H9 (cell line): ENCODE data around the gene ASCC1. TPM values are rescaled to one million over a fixed set of nuclear protein-coding genes. Genes with fewer than 3 reads are reported as not detected.

Experiments
- DNase-seq: peaks from one replicate; pipeline ENCODE4 v3.0.0-alpha.2; 2017
- H2AFZ ChIP-seq: one replicate; pipeline ENCODE4 v1.6.1; 2013; ENCODE audit warnings: mild to moderate bottlenecking, low read length, control low read depth, moderate library complexity
- H2AK5ac ChIP-seq: 2 replicates; pipeline ENCODE4 v1.6.1; 2013; ENCODE audit warnings: low read length, control low read depth, mixed read lengths; ENCODE audit not compliant: insufficient read length
- H2BK120ac ChIP-seq: one replicate; pipeline ENCODE4 v1.6.1; 2013; ENCODE audit warnings: low read depth, mild to moderate bottlenecking, low read length, control low read depth, inconsistent platforms; ENCODE audit not compliant: poor library complexity, severe bottlenecking
- H2BK12ac ChIP-seq: 2 replicates; pipeline ENCODE4 v1.6.1; 2013; ENCODE audit warnings: low read length, control low read depth, mixed read lengths, low read depth; ENCODE audit not compliant: insufficient read length
- H2BK15ac ChIP-seq: 2 replicates; pipeline ENCODE4 v1.6.1; 2013; ENCODE audit warnings: low read depth, low read length, control low read depth
- H2BK20ac ChIP-seq: one replicate; pipeline ENCODE4 v1.6.1; 2013; ENCODE audit warnings: low read depth, mild to moderate bottlenecking, low read length, control low read depth, inconsistent platforms; ENCODE audit not compliant: poor library complexity, severe bottlenecking
- H2BK5ac ChIP-seq: 2 replicates; pipeline ENCODE4 v1.6.1; 2013; ENCODE audit warnings: low read length, control low read depth, mixed read lengths; ENCODE audit not compliant: insufficient read length
- H3K14ac ChIP-seq: 2 replicates; pipeline ENCODE4 v1.6.1; 2013; ENCODE audit warnings: low read length, control low read depth; ENCODE audit not compliant: insufficient read depth
- H3K18ac ChIP-seq: 2 replicates; pipeline ENCODE4 v1.6.1; 2013; ENCODE audit warnings: low read depth, mild to moderate bottlenecking, mixed read lengths, low read length, control low read depth; ENCODE audit not compliant: insufficient read length
- H3K23ac ChIP-seq: 2 replicates; pipeline ENCODE4 v1.6.1; 2013; ENCODE audit warnings: low read length, control low read depth, mixed read lengths, low read depth; ENCODE audit not compliant: insufficient read length
- H3K23me2 ChIP-seq: 2 replicates; pipeline ENCODE4 v1.6.1; 2013; ENCODE audit warnings: low read depth, mild to moderate bottlenecking, mixed read lengths, low read length, control low read depth; ENCODE audit not compliant: insufficient read length, poor library complexity, severe bottlenecking
- H3K27ac ChIP-seq: 2 replicates; pipeline ENCODE4 v1.5.1; 2013; ENCODE audit warnings: low read length, control low read depth, mixed read lengths, low read depth; ENCODE audit not compliant: insufficient read length
- H3K27me3 ChIP-seq: 2 replicates; pipeline ENCODE4 v1.6.1; 2013; ENCODE audit warnings: low read length, control low read depth, inconsistent platforms; ENCODE audit not compliant: insufficient read depth
- H3K4ac ChIP-seq: 2 replicates; pipeline ENCODE4 v1.6.1; 2013; ENCODE audit warnings: low read depth, mild to moderate bottlenecking, control low read depth, inconsistent platforms, low read length, moderate library complexity
- H3K4me1 ChIP-seq: 2 replicates; pipeline ENCODE4 v1.6.1; 2013; ENCODE audit warnings: low read length, control low read depth, inconsistent platforms; ENCODE audit not compliant: insufficient read depth
- H3K4me2 ChIP-seq: 2 replicates; pipeline ENCODE4 v1.6.1; 2013; ENCODE audit warnings: low read length, control low read depth, mixed read lengths; ENCODE audit not compliant: insufficient read length, insufficient read depth
- H3K56ac ChIP-seq: 2 replicates; pipeline ENCODE4 v1.6.1; 2013; ENCODE audit warnings: low read depth, mild to moderate bottlenecking, mixed read lengths, low read length, control low read depth; ENCODE audit not compliant: insufficient read length
- H3K79me1 ChIP-seq: 2 replicates; pipeline ENCODE4 v1.6.1; 2013; ENCODE audit warnings: low read depth, mild to moderate bottlenecking, moderate library complexity, low read length, control low read depth, inconsistent platforms; ENCODE audit not compliant: insufficient read depth, poor library complexity, severe bottlenecking
- H3K79me2 ChIP-seq: 2 replicates; pipeline ENCODE4 v1.6.1; 2013; ENCODE audit warnings: low read length, control low read depth, inconsistent platforms; ENCODE audit not compliant: insufficient read depth
- H3K9ac ChIP-seq: 2 replicates; pipeline ENCODE4 v1.6.1; 2013; ENCODE audit warnings: low read length, control low read depth, mixed read lengths; ENCODE audit not compliant: insufficient read length; ENCODE audit errors: extremely low read depth
- H3K9me3 ChIP-seq: one replicate; pipeline ENCODE4 v1.6.1; 2013; ENCODE audit warnings: low read depth, low read length, inconsistent platforms; ENCODE audit not compliant: control insufficient read depth
- H3T11ph ChIP-seq: one replicate; pipeline ENCODE4 v1.6.1; 2013; ENCODE audit warnings: mild to moderate bottlenecking, low read length, control low read depth, inconsistent platforms
- H4K20me1 ChIP-seq: one replicate; pipeline ENCODE4 v1.6.1; 2013; ENCODE audit not compliant: control insufficient read depth, insufficient read length, insufficient read depth
- H4K5ac ChIP-seq: 2 replicates; pipeline ENCODE4 v1.6.1; 2013; ENCODE audit warnings: low read depth, mild to moderate bottlenecking, mixed read lengths, low read length, control low read depth; ENCODE audit not compliant: insufficient read length
- H4K8ac ChIP-seq: replicated peaks from 2 replicates; pipeline ENCODE4 v1.6.1; 2013; ENCODE audit warnings: low read length, control low read depth, mixed read lengths, low read depth; ENCODE audit not compliant: insufficient read length
- H4K91ac ChIP-seq: 2 replicates; pipeline ENCODE4 v1.6.1; 2013; ENCODE audit warnings: low read depth, mild to moderate bottlenecking, moderate library complexity, mixed read lengths, low read length, control low read depth; ENCODE audit not compliant: insufficient read length
- H3K27ac Mint-ChIP-seq, 3 experiments: 2 replicates in 2 of 3; 3 replicates in 1 of 3; pipeline ENCODE4 v1.8.0; 2020 to 2021; ENCODE audit warnings: mixed read lengths in 3 of 3, mild to moderate bottlenecking in 1 of 3, moderate library complexity in 1 of 3
- H3K27me3 Mint-ChIP-seq: 2 replicates; pipeline ENCODE4 v1.8.0; 2021; ENCODE audit warnings: low read depth, mild to moderate bottlenecking, moderate library complexity, mixed read lengths
- H3K36me3 Mint-ChIP-seq, 3 experiments: 2 replicates in 2 of 3; 3 replicates in 1 of 3; pipeline ENCODE4 v1.8.0; 2020 to 2021; ENCODE audit warnings: low read depth in 3 of 3, mixed read lengths in 3 of 3; ENCODE audit not compliant: insufficient read depth in 1 of 3
- H3K4me1 Mint-ChIP-seq, 2 experiments: 2 replicates each; pipeline ENCODE4 v1.8.0; 2020; ENCODE audit warnings: mixed read lengths in 2 of 2
- H3K4me3 Mint-ChIP-seq, 2 experiments: 2 replicates in 1 of 2; 3 replicates in 1 of 2; pipeline ENCODE4 v1.8.0; 2020 to 2021; ENCODE audit warnings: mild to moderate bottlenecking in 2 of 2, mixed read lengths in 2 of 2, moderate library complexity in 1 of 2
- H3K9me3 Mint-ChIP-seq, 2 experiments: 2 replicates in 1 of 2; 3 replicates in 1 of 2; pipeline ENCODE4 v1.8.0; 2020; ENCODE audit warnings: mild to moderate bottlenecking in 2 of 2, mixed read lengths in 2 of 2, moderate library complexity in 1 of 2
- WGBS: extraction: QIAGEN DNeasy Blood & Tissue Kit; methylation state at CpG from one replicate; pipeline ENCODE4 v1.1.7; 2013; ENCODE audit warnings: missing lambda C conversion rate, low lambda C conversion rate, mixed read lengths; ENCODE audit not compliant: insufficient read length; ENCODE audit errors: extremely low coverage; 5-methylcytosine and 5-hydroxymethylcytosine counted together
- long read RNA-seq: library from polyadenylated mRNA; unstranded; transcript quantifications from one replicate; pipeline ENCODE4 v2.0.0, GENCODE V29; 2020
- total RNA-seq: library from RNA; stranded (reverse); gene quantifications from 2 replicates; pipeline ENCODE4 v1.2.1, GENCODE V29; 2021
- TF ChIP-seq, protein P1 (sequence below): fragments of 200-600 bp; sonication (generic); conservative IDR thresholded peaks from 3 replicates; pipeline ENCODE4 v1.8.0; 2021; ENCODE audit warnings: antibody characterized with exemption, mild to moderate bottlenecking

Gene ASCC1
- total RNA-seq: 36.9 and 41.2 TPM in 2 replicates
- long read RNA-seq, transcript ASCC1-202 (10 exons, 2,002 nt): major isoform, 141 of 240 reads
- long read RNA-seq, partial matches to known transcripts: 6 of 240 reads
- long read RNA-seq, other reads (novel, unspliced or antisense): 93 of 240 reads

DNA sequence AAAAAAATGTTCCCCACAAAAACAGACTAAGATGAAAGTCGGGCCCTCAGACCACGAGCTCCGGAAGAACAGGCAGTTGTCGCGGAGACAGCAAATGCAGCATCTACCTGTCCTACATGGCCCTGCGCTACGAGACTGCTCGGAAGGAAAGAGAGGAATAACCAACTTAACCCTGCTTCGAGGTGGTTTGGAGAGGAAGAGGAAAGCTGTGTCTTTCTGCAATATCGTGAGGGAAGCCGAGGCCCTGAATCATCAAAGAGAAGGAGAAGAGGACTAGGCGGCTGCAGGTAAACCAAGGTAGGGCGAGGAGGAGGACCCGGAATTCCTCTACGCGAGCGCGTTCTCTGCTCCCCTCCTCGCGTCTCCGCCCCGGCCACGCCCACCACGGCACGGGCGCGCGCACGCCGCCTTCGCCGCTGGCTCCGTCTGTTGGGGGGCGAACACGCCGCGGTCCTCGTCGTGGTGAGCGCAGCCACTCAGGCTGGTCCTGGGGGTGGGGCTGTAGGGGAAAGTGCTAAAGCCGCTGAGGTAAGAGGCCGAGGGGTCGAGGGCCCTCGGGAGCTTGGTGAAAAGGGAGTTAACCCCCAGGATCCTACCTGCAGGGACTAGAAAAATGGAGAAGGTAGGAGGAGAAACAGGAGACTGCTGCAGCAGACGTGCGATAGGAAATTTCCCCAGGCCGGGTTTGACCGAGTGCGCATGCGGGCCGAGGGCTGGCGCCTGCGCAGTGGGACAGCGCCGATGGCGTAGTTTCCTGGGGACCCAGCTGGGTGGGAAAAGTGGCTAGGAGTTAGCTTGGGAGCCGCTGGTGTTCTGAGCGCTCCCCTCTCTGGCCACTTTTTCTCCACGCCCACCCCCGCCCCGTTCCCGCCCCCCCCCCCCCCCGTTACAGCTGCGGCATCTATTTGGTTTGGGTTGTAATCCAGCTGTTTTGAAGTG, at the start of gene ASCC1, which contains the start of gene ANAPC16:
TSS of gene ASCC1 (minus strand) at position 666 of the 939 bp plus-strand sequence. CDS start 2,978 bp downstream, outside the sequence.
TSS of gene ANAPC16 (plus strand) at position 402 of the 939 bp plus-strand sequence. CDS start 7,903 bp downstream, outside the sequence.
- peak within 1 kb of the TSS; percentile 90 to 91 for H3K4me3 Mint-ChIP-seq
- Histone ChIP-seq H3K4ac (no peak within 1 kb of the TSS; the same call in 1 of the 2 replicates), H4K8ac (no peak within 1 kb of the TSS), H3K18ac (peak within 1 kb of the TSS; percentile 98), H2BK15ac (peak within 1 kb of the TSS; percentile 26; the same call in 1 of the 2 replicates), H3K27me3 (no peaks in the 10 kb centered on the region), H3K9me3 (no peaks in the 10 kb centered on the region), H4K5ac (no peak within 1 kb of the TSS), H2AFZ (peak within 1 kb of the TSS; percentile 88), H3K56ac (no peak within 1 kb of the TSS), H2AK5ac (no peak within 1 kb of the TSS), H3K79me2 (peaks cover 10% of the 10 kb centered on the region; the same call in 1 of the 2 replicates), H3K79me1 (peaks cover 5% of the 10 kb centered on the region), H3K23ac (no peak within 1 kb of the TSS), H3K23me2 (peaks cover 5% of the 10 kb centered on the region), H2BK20ac (peak within 1 kb of the TSS; percentile 100), H2BK120ac (no peak within 1 kb of the TSS), H3K27ac (peak within 1 kb of the TSS; percentile 90), H2BK12ac (no peak within 1 kb of the TSS), H4K91ac (no peak within 1 kb of the TSS), H3K4me2 (peak within 1 kb of the TSS; percentile 78), H3T11ph (peak within 1 kb of the TSS; percentile 90), H2BK5ac (peak within 1 kb of the TSS; percentile 67), H3K4me1 (0 out of 2 replicates have a peak, but pooled peaks cover 2% of the 10 kb centered on the region), H3K14ac (peak within 1 kb of the TSS; percentile 99), H3K9ac (peak within 1 kb of the TSS; percentile 93), H4K20me1 (no peaks in the 10 kb centered on the region)
- H3K9me3 Mint-ChIP-seq: no peaks in the 10 kb centered on the region; a peak in 1 of 5 replicates
- H3K4me1 Mint-ChIP-seq: peaks cover 16 to 23% of the 10 kb centered on the region in 2 experiments
- TF ChIP-seq, protein P1, sequence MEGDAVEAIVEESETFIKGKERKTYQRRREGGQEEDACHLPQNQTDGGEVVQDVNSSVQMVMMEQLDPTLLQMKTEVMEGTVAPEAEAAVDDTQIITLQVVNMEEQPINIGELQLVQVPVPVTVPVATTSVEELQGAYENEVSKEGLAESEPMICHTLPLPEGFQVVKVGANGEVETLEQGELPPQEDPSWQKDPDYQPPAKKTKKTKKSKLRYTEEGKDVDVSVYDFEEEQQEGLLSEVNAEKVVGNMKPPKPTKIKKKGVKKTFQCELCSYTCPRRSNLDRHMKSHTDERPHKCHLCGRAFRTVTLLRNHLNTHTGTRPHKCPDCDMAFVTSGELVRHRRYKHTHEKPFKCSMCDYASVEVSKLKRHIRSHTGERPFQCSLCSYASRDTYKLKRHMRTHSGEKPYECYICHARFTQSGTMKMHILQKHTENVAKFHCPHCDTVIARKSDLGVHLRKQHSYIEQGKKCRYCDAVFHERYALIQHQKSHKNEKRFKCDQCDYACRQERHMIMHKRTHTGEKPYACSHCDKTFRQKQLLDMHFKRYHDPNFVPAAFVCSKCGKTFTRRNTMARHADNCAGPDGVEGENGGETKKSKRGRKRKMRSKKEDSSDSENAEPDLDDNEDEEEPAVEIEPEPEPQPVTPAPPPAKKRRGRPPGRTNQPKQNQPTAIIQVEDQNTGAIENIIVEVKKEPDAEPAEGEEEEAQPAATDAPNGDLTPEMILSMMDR: no peak
- H3K27ac Mint-ChIP-seq: peak within 1 kb of the TSS; percentile 99 to 100 (median 100)
- H3K36me3 Mint-ChIP-seq: peaks cover 4 to 18% (median 18%) of the 10 kb centered on the region in 3 experiments; a peak in 6 of 7 replicates
- DNase-seq: peak; percentile 93
- no CpG with 5 or more reads among the region's 64 CpGs for WGBS
- peaks cover 3% of the 10 kb centered on the region; the same call in 1 of the 2 replicates for H3K27me3 Mint-ChIP-seq
